ENCODE data around the gene STARD13. TPM values are rescaled to one million over a fixed set of nuclear protein-coding genes. Genes with fewer than 3 reads are reported as not detected.
A peak's percentile ranks its signal among the peaks of the same experiment; 100 is the strongest.

Gene STARD13
- polyA plus RNA-seq, 1 donor (not counting 4 experiments of a cell fraction or from before 2014, with no cell fraction given), result 11.9 TPM

GRCh38 chr13:33265133-33265532 lies 20.4 kb downstream of the STARD13 start:
- no peaks in the 10 kb centered on the region for H4K20me1 ChIP-seq (ENCODE audit: control insufficient read depth, extremely low read depth, insufficient read depth, low read length)
- H3K27ac ChIP-seq (ENCODE audit: control insufficient read depth, insufficient read depth, low read length), result no peak overlapping the region

GRCh38 chr13:33264620-33264978 lies 21.0 kb downstream of the STARD13 start:
- no peak overlapping the region for H3K9ac ChIP-seq (ENCODE audit: control insufficient read depth, extremely low read depth, insufficient read depth, low read length)
- H3K9me1 ChIP-seq (ENCODE audit: control insufficient read depth, extremely low read depth, insufficient read depth, low read length), result no peaks in the 10 kb centered on the region
- peaks cover 31% of the 10 kb centered on the region for H3K4me1 ChIP-seq (ENCODE audit: control insufficient read depth, extremely low read depth, insufficient read depth, low read length)
- no peak overlapping the region for H2AFZ ChIP-seq (ENCODE audit: control insufficient read depth, low read length)
- dilution Hi-C loops (cut with MboI; ENCODE audit: extremely low pct_ligation_motif_present, low sequenced_read_pairs), result no loop called here
- no peak for DNase-seq (ENCODE audit: low read depth, low spot score)
- no peak overlapping the region for H3K4me2 ChIP-seq (ENCODE audit: control insufficient read depth, extremely low read depth, insufficient read depth, low read depth, low read length)
- TF ChIP-seq CTCF (optimal IDR thresholded peaks at IDR 0.05 in 1 of 3, IDR thresholded peaks at IDR 0.05 in 1 of 3, conservative IDR thresholded peaks at IDR 0.05 in 1 of 3; ENCODE audit: extremely low read depth in 1 of 3, insufficient read depth in 2 of 3, low read length in 3 of 3), result no peak
- TF ChIP-seq EZH2 (IDR thresholded peaks at IDR 0.05; ENCODE audit: low read length), result no peak
- no peaks in the 10 kb centered on the region for H3K27me3 ChIP-seq (ENCODE audit: control insufficient read depth, extremely low read depth, insufficient read depth, low read length)
- no peak overlapping the region for H3K4me3 ChIP-seq (ENCODE audit: control insufficient read depth in 2 of 3, extremely low read depth in 1 of 3, insufficient read depth in 2 of 3, low read depth in 1 of 3, low read length in 3 of 3)
- no peak overlapping the region for H3K27ac ChIP-seq (ENCODE audit: control insufficient read depth, insufficient read depth, low read length)
- H3K9me3 ChIP-seq (ENCODE audit: control insufficient read depth, low read depth, low read length), result no peaks in the 10 kb centered on the region
- H3K79me2 ChIP-seq (ENCODE audit: control insufficient read depth, insufficient read depth, low read length), result peaks cover 68% of the 10 kb centered on the region
- H4K20me1 ChIP-seq (ENCODE audit: control insufficient read depth, extremely low read depth, insufficient read depth, low read length), result no peaks in the 10 kb centered on the region
- FAIRE-seq, result peak; percentile 5
- peaks cover 2 to 7% of the 10 kb centered on the region in 2 experiments for H3K36me3 ChIP-seq (ENCODE audit: control insufficient read depth in 2 of 2, extremely low read depth in 1 of 2, insufficient read depth in 2 of 2, low read length in 2 of 2)

More at GRCh38 chr13:33265133-33265532, 20.4 kb downstream of the STARD13 start:
- Histone ChIP-seq H3K27me3 (ENCODE audit: control insufficient read depth, extremely low read depth, insufficient read depth, low read length) (no peaks in the 10 kb centered on the region), H3K9me1 (ENCODE audit: control insufficient read depth, extremely low read depth, insufficient read depth, low read length) (no peaks in the 10 kb centered on the region), H3K36me3 (ENCODE audit: control insufficient read depth in 2 of 2, extremely low read depth in 1 of 2, insufficient read depth in 2 of 2, low read length in 2 of 2) (peaks cover 2 to 7% of the 10 kb centered on the region in 2 experiments), H3K4me2 (ENCODE audit: control insufficient read depth, extremely low read depth, insufficient read depth, low read depth, low read length) (no peak overlapping the region), H3K4me1 (ENCODE audit: control insufficient read depth, extremely low read depth, insufficient read depth, low read length) (peaks cover 31% of the 10 kb centered on the region), H3K9ac (ENCODE audit: control insufficient read depth, extremely low read depth, insufficient read depth, low read length) (no peak overlapping the region), H3K79me2 (ENCODE audit: control insufficient read depth, insufficient read depth, low read length) (peaks cover 67% of the 10 kb centered on the region), H3K9me3 (ENCODE audit: control insufficient read depth, low read depth, low read length) (no peaks in the 10 kb centered on the region), H2AFZ (ENCODE audit: control insufficient read depth, low read length) (no peak overlapping the region), H3K4me3 (ENCODE audit: control insufficient read depth in 2 of 3, extremely low read depth in 1 of 3, insufficient read depth in 2 of 3, low read depth in 1 of 3, low read length in 3 of 3) (no peak overlapping the region)
- TF ChIP-seq CTCF (optimal IDR thresholded peaks at IDR 0.05 in 1 of 3, IDR thresholded peaks at IDR 0.05 in 1 of 3, conservative IDR thresholded peaks at IDR 0.05 in 1 of 3; ENCODE audit: extremely low read depth in 1 of 3, insufficient read depth in 2 of 3, low read length in 3 of 3) (no peak), EZH2 (IDR thresholded peaks at IDR 0.05; ENCODE audit: low read length) (no peak)
- dilution Hi-C loops (cut with MboI; ENCODE audit: extremely low pct_ligation_motif_present, low sequenced_read_pairs), result no loop called here
- DNase-seq (ENCODE audit: low read depth, low spot score), result no peak
- FAIRE-seq, result no peak
